Stimulated activated CD4-positive, alpha-beta T cell treated with anti-CD3 and anti-CD28 coated beads, Interleukin-15, amount 100 ng/mL, for 24 hours (primary cell): Measurements from ENCODE around the gene GOLGA5.

Experiments used
- DNase-seq: peaks from one replicate; pipeline ENCODE4 v3.0.0-alpha.2; 2020

GOLGA5 gene

DNA sequence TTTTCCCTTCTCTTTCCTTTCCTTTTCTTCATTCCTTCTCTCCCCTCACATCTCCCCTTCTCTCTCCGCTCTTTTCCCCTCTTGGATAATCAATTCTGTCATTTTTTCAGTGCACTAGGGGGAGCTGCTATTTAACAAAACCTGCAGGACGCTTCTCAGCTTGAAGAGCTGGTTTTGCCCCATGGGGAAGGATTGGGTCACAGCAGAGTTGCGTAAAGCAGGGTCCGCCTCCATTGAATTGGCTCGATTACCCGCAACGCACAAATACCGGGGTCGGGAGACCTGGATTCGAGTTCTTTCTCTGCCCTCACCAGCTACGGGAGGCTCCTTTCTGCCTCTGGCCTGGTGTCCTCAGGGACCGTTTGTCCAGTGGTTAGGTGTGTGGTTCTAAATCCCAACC is 86.7 kb downstream of the GOLGA5 start:
- no peak for DNase-seq

DNA sequence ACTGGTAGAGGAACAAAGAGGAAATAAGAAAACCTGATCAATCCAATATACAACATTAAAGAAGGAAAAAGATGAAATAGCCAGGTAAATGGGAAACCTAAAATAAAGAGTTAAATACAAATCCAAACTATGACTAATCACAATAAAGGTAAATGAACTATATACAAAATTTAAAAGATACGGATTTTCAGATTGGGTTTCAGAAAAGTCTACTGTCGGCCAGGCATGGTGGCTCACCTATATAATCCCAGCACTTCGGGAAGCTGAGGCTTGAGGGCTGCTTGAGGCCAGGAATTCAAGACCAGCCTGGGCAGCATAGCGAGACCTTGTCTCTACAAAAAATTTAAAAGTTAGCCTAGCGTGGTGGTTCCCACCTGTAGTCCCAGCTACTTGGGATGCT is 89.0 kb downstream of the GOLGA5 start:
- no peak for DNase-seq

DNA sequence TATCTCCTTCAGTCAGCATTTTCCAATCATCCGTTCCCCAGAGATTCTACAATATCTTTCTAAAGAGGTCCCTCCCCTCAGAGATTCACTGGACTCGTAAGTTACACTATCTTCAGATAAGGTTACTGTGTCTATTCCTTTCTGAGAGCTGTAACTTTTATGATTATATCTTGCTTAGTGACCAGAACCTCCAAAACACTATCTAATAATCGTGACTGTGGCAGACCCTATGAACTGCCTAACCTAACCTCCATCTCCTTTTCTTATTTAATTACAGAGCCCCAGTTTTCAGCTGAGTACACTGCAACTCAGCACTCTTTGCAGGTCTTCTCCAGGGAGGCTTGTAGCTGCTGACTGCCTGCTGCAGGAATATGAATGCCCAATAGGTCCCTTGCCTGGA is 90.3 kb downstream of the GOLGA5 start:
- no peak for DNase-seq

DNA sequence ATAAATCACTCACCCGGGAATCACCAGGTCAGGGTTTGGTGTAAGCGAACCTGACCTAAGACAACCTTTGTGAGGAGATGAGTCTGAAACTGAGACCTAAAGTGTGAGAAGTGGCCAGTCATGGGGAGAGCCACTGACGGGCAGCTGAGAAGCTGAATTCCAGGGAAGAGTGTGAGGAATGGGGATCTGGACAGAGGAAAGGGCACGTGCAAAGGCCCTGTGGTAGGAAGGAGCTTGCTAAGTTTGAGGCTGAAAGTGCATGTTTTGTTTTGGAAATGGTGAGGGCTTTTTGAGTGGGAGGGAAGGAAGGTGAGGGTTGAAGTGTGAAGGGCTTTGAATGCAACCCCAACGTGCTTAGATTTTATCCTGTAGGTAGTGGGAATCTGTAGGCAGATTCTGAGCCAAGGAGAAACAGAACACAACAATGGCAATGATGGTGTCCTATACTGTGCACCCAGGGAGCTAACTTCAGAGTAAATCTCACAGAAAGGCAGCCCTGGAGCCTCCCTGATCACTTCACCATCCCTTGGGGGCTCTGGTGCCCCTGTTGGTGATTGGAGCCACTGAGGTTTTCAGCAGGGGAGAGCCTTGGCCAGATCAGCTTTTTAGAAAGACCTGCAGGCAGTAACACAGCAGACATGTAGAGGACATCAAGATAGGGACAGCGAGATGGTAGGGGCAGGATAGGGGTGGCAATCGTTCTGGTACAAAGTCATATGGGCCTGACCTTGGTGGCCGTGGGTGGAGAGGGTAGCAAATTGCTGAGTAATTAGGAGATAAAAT is 91.4 kb downstream of the GOLGA5 start:
- DNase-seq: no peak

DNA sequence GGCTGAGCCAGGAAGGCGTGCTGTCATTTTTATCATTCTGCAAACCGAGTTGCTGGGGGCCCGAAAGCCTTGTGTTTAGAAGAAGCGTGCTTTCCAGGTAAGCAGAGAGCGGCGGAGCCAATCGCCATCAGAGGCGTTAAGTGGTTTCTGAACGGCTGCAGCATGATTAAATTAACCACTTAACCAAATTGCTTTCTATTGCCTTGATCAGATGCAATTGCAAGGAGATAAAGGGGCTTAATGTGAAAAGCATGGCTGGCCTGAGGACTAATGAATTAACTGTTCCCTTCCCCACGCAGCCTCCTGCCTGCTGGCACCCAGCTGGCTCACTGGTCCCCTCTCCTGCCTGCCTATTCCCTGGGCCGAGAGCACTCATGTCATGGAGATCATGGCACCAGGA is 92.2 kb downstream of the GOLGA5 start:
- DNase-seq: no peak

DNA sequence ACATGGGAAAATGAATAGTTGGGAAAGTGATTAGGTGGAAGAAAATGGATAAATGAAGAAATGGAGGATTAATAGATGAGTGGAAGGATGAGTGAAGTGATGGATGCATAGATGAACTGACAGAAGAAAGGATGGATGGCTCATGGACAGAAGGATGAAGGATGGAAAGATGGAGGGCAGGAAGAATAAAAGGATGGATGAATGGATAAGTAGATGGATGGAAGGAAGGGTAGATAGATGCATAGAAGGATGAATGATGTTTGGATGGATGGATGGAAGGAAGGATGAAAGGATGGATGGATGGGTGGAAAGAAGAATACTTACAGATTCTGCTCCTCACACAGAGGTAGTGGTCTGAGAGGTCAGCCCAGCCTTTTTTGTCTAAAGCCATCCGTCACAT is 93.1 kb downstream of the GOLGA5 start:
- no peak for DNase-seq

DNA sequence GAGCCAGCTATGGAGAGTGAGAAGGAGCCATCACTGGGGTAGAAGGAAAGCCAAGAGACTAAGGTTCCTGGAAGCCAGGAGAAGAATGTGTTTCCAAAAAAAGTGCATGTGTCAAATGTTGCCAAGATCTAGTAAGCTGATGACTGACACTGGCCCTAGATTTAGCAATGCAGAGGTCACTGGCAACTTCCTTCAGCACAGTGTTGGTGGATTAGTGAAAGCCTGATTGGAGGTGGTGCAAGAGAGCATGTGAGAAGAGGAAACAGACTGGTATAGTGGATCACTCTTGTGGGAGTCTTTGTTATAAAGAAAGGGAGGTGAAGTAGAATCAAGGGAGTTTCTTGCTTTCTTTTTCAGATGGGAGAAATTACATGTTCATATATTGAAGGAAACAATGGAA is 94.8 kb downstream of the GOLGA5 start:
- no peak for DNase-seq
